Effector CD4-positive, alpha-beta T cell (primary cell): Measurements from ENCODE around the gene LSAMP.
"Not testable (repeated sequence)": the region's sequence is repeated elsewhere in the genome, so short reads cannot be mapped to it uniquely, and the experiment has no call there.

Experiments
- DNase-seq: peaks from one replicate; pipeline ENCODE4 v3.0.0-alpha.2; 2020

The LSAMP gene

GRCh38 chr3:116096631-116097030, 348.7 kb downstream of the LSAMP start:
- no peak for DNase-seq

DNA sequence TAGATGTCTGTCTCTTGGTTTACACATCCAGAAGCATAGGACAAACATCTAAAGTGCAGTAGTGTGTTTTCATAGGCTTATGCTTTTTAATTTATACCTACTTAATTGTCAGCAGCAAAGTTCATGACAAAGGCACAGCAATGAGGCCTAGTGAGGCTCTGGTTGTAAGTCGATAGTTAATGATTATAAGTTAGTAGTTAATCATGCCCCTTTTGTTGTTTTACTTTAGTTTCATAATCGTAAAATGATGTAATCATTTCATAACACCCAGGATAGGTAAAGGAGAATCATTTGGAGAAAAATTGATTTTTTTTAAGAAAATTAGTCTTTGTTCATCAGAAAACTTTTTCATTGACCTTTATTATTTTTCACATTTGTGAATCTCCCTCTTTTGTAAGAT, 351.9 kb downstream of the LSAMP start:
- no peak for DNase-seq

- DNase-seq, result no peak
Observed at GRCh38 chr3:116087426-116087825, 357.9 kb downstream of the LSAMP start.

GRCh38 chr3:116084999-116085791, 360.1 kb downstream of the LSAMP start:
- no peak for DNase-seq

GRCh38 chr3:116083683-116084082, 361.6 kb downstream of the LSAMP start:
- DNase-seq, result no peak

DNA sequence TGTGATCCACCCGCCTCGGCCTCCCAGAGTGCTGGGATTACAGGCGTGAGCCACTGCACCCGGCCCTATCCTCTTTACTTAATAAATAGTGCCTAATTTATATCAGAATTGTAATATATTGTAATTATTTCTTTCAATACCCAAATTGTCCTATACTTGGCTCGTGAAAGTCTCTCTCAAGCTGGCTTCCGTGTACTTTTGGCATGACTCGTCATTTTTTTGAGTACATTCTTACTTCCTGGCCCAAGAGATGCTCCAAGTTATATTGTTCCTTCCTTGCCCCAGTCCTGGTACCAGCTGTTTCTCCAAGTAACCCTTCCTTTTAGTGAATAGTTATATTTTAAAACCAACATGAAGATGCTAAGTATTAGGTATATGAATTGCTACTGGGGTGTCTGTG, 366.7 kb downstream of the LSAMP start:
- no peak for DNase-seq

- DNase-seq, result no peak
Observed at GRCh38 chr3:116077557-116077956, 367.7 kb downstream of the LSAMP start.

GRCh38 chr3:116077059-116077458, 368.2 kb downstream of the LSAMP start:
- no peak for DNase-seq

DNA sequence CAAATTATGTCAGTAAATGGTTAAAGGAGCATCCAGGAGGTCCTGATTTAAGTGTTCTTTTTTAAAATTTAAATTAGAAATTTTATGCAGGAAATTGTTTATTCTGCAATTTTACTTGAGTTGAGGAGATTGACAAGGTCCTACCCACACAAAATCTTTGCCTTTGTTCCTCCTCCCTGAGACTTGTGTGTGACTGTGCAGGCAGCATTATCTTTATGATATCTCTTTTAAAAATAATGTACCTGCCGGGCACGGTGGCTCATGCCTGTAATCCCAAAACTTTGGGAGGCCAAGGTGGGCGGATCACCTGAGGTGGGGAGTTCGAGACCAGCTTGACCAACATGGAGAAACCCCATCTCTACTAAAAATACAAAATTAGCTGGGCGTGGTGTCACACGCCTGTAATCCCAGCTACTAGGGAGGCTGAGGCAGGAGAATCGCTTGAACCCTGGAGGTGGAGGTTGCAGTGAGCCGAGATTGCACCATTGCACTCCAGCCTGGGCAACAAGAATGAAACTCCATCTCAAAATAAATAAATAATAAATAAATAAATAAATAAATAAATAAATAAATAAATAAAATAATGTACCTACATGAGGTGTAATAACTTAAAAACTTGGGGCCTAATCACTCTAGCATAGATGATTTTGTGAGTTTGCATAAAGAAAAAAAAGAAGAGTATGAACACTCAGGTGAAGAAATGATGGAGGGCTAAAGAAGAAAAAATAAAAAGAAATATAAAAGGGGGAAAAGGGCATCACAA, 374.6 kb downstream of the LSAMP start:
- DNase-seq, result not testable (repeated sequence)

- no peak for DNase-seq
Observed at GRCh38 chr3:116070061-116070460, 375.2 kb downstream of the LSAMP start.

DNA sequence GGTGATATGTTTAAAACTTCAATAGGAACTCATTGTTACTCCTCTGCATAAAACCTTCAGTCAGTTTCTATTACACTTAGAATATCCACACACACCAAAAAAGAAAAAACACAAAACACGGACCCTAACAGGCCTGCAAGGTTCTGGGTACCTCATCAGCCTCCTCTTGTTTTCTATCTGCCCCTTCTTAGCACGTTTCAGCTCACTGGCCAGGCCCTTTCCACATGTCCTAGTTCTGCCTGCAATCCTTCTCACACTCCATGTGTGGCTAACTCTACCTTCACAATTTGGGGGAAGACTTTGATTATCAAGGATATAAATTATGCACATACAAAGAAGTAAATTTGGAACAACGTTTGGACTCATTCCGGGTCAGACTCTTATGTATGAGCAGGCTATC, 376.3 kb downstream of the LSAMP start:
- no peak for DNase-seq

- DNase-seq, result no peak
Observed at GRCh38 chr3:116067326-116067725, 378.0 kb downstream of the LSAMP start.

DNA sequence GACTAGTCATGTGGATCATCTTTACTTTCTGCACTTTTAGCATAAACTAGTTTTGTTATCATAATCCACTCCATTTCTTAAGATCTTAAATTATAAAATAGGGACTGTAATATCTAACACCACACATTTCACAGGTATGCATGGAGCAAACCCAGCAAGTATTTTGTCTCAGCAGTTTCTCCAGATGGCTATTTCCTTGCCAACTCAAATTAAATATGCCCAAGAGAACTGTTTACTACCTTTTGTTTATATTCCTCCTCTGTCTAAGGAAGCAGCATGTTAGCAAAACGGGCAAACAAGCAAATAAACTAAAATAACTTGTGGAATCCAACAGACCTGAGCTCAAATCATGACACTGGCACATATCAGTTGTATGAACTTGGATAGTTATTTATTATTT, 379.8 kb downstream of the LSAMP start:
- DNase-seq, result no peak

- DNase-seq, result no peak
Observed at GRCh38 chr3:116064646-116065045, 380.6 kb downstream of the LSAMP start.

DNA sequence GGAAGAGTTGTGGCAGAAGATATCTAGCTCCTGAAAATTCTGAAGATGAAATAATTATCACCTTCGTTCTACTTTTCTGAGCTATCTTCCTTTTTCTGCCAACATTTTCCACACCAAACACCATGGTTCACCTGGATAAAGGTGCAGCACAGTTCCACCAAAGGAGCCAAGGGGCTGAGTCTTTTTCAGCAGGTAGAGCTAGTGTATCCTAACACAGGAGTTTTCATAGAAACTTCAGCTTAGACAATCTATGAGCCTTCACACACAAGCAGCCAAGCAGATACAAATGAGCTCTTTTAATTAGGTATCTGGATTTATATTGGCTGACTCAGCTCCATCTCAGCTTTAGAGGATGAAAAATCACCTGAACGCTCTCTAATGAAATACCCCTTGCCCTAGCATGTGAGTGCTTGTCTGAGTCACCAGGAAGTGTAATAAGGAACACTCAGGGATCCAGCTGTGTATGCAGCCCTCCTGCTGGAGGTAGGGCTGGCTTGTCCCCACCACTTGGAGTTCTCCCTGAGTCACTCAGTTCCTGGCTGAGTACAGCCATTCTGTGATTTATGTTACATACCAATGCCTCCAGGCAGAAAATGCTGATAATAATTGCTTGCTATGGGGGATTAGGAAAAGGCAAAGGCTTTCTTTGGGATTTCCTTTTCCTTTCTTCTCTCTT, 385.7 kb downstream of the LSAMP start:
- no peak for DNase-seq

DNA sequence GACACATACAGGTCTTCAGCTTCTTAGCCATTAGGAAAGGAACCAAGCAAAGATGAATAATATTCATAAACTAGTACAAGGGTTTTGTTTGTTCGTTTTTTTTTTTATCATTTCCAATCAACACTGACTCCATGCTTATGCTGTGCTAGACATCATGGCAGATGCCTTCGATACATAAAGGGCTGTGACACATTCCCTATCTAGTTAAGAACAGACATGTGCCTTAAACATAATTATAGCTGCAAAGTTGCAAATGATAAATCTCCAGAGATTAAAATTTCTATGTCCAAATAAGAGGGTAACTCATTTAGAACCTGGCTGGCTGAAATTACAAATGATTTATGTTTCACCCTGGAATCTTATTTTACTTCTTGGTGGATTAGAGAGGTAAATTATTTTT, 386.4 kb downstream of the LSAMP start:
- no peak for DNase-seq

DNA sequence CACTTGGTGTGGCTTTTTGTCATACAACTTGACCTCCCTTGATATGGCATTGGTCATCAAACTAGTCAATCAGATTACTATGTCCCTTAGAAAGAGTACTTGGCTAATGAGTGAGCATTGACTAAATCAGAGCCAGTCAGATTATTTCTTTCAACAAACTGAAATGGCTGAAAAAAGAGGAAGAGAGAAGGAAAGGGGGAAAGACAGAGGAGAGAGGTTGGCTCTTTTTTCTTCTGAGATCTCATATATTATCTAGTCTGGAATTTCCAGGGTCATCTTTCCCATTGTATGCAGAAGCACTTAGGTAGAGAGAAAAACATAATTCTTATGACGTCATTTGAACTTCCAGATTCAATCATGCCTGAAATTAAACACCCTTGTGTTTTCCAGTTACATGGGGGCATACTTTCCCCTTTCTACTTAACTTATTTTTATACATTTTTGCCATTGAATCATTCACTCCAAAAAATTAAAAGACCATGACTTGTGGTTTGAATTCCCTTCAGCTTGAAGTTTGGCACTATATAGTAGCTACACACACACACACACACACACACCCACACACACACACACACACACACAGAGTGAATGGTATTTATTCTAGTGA, 387.8 kb downstream of the LSAMP start:
- DNase-seq, result no peak

DNA sequence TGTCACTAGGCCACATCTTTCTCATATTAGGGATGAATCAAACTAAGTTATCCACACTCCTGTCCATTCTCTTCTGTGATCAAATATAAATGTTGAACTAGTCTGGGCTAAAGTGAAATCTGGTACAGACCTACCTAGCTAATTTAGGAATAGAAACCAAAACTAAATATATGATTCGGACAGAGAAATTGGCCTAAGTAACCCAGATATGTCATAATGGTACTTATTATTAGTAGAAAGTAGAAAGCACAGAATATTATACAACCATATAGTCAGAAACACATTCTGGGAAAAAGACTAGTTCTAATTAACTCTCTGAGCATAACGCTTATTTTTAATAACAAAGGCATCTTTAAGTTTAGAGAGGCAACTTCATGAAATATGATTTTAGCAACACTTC, 389.0 kb downstream of the LSAMP start:
- no peak for DNase-seq

DNA sequence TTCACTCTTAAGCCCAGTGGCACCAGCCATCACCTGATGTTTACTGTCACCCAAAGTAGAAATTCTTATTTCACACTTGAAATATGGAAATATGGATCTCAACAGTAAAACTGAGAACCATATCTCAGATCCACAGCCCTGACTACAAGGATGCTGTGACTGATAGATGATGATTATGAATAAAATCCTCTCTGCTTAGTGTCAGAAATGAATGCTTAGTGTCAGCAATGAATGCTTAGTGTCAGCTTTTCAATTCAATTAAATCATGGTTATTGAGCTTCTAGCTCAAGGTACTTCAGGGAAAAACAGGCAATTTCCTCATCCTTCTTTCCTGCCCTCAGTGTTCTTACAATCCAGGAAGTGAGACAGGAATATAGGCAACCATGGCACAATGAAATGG, 392.3 kb downstream of the LSAMP start:
- DNase-seq, result no peak

DNA sequence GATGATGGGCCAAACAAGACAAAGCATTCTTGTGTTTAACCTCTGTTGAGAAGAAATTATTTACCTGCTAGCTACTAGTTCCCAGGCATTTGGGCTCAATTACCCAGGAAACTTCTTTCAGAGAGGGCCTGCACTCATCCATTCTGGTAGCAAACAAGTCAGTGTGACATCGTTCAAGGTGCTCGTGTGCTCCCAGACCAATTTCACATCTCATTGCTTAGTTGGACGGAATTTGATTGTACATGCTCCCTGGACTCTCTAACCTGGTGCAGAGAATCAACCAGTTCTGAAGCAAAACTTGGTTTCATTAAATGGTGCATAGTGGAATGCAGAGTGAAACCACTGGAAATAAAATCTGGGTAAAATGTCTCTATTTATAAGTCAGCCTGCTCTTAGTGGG, 392.7 kb downstream of the LSAMP start:
- no peak for DNase-seq

GRCh38 chr3:116051586-116051985, 393.7 kb downstream of the LSAMP start:
- DNase-seq, result no peak

DNA sequence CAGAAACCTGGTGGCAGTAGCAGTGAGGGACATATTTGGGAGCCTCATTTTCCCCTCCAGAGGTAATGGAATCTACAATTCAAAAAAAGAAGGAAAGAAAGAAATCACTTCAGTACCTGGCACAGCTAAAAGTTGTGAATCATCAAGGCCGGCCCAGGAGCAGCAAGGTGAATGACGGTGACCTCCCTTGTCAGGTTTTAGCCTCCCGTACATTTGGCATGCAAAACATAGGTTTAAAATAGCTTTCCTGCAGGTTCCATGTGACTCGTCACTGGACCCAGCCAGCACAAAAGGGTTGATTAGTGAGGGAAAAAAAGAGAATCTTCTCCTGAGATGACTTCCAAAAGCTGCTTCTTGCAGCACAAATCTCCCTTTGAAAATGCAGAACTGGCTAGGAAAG, 394.2 kb downstream of the LSAMP start:
- no peak for DNase-seq

DNA sequence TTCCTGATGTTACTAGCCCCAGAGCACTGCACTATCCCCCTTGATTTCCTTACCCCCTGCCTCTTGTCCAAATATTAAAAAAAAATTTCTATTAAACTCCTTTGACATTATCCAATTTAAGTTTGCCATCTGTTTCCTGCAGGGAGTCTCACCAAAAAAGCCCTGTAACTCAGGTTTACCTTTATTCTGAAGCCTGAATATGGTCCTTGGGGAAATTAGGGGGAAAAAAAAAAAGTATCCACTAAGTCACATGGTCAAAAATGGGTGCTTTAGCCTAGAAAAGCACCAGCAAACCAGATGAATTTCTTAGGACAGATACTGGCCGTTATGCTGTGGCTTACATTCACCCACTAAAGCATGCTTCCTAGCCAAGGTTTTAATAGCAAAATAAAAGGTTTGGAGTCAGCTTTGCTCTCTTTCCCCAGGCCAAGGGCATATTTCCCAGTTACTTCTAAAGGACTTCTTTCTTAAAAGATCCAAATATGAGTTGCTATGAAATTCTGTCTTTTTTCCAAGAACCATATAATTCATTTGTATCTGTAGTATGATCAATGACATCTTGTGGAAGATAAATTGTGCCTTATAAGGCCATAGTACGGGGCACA, 394.9 kb downstream of the LSAMP start:
- DNase-seq, result no peak
